Middle frontal gyrus (tissue), 1 donor: ENCODE data around the gene DNM3.

Source experiments
- DNase-seq: peaks from one replicate; pipeline ENCODE4 v3.0.0-alpha.2; 2015; ENCODE audit warnings: low spot score; ENCODE audit errors: extremely low spot score

The DNM3 gene

GRCh38 chr1:171817511-171818265 is 23.6 kb upstream of the DNM3 start:
- DNase-seq = no peak

GRCh38 chr1:171819946-171820345 is 21.4 kb upstream of the DNM3 start:
- DNase-seq = no peak

- no peak for DNase-seq
Observed at GRCh38 chr1:171826973-171827372, 14.3 kb upstream of the DNM3 start.

- DNase-seq = no peak
Observed at GRCh38 chr1:171828794-171829193, 12.5 kb upstream of the DNM3 start.

GRCh38 chr1:171833091-171833825 is 8.0 kb upstream of the DNM3 start:
- no peak for DNase-seq

GRCh38 chr1:171834821-171835220 is 6.5 kb upstream of the DNM3 start:
- no peak for DNase-seq

GRCh38 chr1:171835891-171836290 is 5.4 kb upstream of the DNM3 start:
- no peak for DNase-seq

- no peak for DNase-seq
Observed at GRCh38 chr1:171841931-171842761, 848 bp downstream of the DNM3 start.

- no peak for DNase-seq
Observed at GRCh38 chr1:171844381-171844780, 3.1 kb downstream of the DNM3 start.

- DNase-seq = no peak
Observed at GRCh38 chr1:171845998-171846397, 4.7 kb downstream of the DNM3 start.

GRCh38 chr1:171849245-171849898 is 8.1 kb downstream of the DNM3 start:
- DNase-seq = no peak

- DNase-seq = no peak
Observed at GRCh38 chr1:171850651-171851350, 9.5 kb downstream of the DNM3 start.

GRCh38 chr1:171852272-171852671 is 11.0 kb downstream of the DNM3 start:
- no peak for DNase-seq

GRCh38 chr1:171855381-171855780 is 14.1 kb downstream of the DNM3 start:
- DNase-seq = no peak

- no peak for DNase-seq
Observed at GRCh38 chr1:171858696-171859095, 17.4 kb downstream of the DNM3 start.

GRCh38 chr1:171860696-171861095 is 19.4 kb downstream of the DNM3 start:
- no peak for DNase-seq

- no peak for DNase-seq
Observed at GRCh38 chr1:171863531-171863930, 22.2 kb downstream of the DNM3 start.

- no peak for DNase-seq
Observed at GRCh38 chr1:171864308-171864707, 23.0 kb downstream of the DNM3 start.

GRCh38 chr1:171865106-171865505 is 23.8 kb downstream of the DNM3 start:
- no peak for DNase-seq

GRCh38 chr1:171867236-171867635 is 25.9 kb downstream of the DNM3 start:
- no peak for DNase-seq
